HS-27A (cell line): ENCODE data around the gene ZNF260.
A peak's percentile ranks its signal among the peaks of the same experiment; 100 is the strongest.

Experiments used
- DNase-seq: peaks from one replicate; pipeline ENCODE4 v3.0.0-alpha.2; 2012; ENCODE audit warnings: low read depth, missing footprints

Gene ZNF260

GRCh38 chr19:36489920-36490415 lies 38.1 kb downstream of the ZNF260 start:
- no peak for DNase-seq

GRCh38 chr19:36489118-36489919 lies 38.8 kb downstream of the ZNF260 start, which contains the start of gene ZNF566:
TSS of gene ZNF566 (minus strand) at chr19:36489561. CDS start at chr19:36476557, 13,004 bp downstream.
- peak; percentile 98 for DNase-seq

- DNase-seq: peak; percentile 15
Measured at GRCh38 chr19:36488846-36489117, 39.3 kb downstream of the ZNF260 start.

DNA sequence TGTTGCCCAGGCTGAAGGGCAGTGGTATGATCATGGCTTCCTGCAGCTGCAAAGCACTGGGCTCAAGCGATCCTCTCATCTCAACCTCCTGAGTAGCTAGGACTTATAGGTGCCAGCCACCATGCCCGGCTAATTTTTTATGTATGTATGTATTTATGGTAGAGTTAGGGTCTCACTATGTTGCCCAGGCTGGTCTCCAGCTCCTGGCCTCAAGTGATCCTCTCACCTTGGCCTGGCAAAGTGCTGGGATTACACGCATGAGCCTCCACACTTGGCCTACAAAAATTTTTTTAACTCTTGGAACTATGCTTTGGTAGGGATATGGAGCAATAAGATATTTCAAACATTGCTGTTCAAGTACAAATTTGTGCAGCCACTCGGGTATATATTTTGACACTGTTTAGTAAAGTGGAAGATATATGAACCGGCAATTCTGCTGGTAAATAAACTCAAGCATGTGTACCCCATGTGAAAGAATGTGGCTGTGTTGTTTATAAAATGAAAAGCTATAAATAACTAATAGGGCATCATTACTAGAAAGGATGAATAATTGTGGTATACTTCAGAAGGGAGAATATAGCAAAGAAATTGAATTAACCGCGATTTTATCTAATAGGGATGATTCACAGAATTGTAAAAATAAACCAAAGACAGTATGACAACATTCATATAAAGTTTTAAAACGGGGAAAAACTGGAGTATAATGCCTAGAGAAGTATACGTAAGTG lies 39.8 kb downstream of the ZNF260 start:
- no peak for DNase-seq

DNA sequence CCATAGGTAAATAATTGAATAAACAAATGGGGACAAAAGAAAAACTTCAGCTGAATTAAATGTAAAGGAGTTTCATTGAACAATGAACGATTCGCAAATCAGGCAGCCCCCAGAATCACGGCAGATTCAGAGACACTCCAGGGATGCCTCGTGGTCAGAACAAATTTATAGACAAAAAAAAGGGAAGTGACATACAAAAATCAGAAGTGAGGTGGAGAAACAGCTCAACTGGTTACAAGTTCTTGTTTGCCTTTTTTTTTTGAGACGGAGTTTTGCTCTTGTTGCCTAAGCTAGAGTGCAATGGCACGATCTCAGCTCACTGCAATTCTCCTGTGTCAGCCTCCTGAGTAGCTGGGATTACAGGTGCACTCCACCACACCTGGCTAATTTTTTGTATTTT lies 44.4 kb downstream of the ZNF260 start:
- no peak for DNase-seq

DNA sequence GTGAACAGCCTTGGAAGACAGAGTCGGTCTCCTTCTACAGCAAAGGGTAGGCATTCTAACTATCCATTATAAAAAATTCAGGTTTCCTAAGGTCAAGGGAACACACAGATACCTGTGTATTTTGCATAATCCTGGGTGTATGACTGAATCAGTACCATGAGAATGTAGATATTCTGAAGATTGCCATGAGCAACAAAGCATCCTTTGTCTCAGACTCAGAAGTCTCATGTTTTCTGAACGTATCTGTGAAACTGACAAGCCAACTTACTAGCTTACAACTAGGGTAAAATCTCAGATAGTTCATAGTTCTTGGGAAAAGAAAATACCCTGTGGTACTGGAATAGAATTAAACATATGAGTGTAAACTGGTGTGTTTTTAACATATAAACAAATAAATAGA lies 45.2 kb downstream of the ZNF260 start:
- DNase-seq: no peak
